NCI-H1092 (cell line): Measurements from ENCODE around the gene KPTN.
A peak's percentile ranks its signal among the peaks of the same experiment; 100 is the strongest.
"Not testable (repeated sequence)": the region's sequence is repeated elsewhere in the genome, so short reads cannot be mapped to it uniquely, and the experiment has no call there.

Experiments used
- DNase-seq: peaks from one replicate; lab custom pipeline; 2025; lab: John Stamatoyannopoulos, UW

Gene KPTN

DNA sequence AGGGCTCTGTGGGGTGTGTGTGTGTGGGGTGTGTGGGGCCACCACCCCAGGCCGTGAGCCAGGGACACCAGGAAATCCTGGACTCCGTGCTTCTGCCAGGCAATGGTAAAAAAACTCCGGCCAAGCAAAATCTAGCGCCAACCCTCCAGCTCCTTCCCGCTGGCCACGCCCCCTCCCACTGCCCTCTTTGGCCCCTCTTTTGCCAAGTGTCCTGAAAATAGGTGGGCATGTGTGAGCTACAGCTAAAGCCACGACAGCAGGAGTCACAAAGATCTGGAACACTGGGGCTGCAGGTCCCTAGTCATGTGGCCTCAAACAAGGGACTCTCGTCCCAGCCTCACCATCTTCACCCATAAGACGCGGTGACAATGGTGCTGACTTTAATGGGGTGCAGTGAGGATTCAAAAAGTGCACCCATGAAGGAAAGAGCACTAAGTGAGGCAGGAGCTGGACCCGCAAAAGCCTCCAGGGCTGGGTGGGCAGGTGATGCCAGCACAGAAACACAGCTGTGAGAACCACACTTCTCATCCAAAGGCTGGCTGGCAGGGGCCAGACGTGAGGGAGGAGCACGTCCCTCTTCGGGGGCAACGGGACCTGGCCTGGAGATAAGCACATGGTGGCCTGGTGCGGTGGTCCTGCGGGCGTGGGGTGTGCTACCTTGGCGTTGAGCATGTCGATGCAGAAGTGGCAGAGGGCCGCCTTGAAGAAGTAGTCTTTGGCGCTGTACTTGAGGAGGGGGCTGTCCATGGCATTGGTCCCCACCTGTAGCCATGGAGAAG, 7.5 kb upstream of the KPTN start:
- no peak for DNase-seq

DNA sequence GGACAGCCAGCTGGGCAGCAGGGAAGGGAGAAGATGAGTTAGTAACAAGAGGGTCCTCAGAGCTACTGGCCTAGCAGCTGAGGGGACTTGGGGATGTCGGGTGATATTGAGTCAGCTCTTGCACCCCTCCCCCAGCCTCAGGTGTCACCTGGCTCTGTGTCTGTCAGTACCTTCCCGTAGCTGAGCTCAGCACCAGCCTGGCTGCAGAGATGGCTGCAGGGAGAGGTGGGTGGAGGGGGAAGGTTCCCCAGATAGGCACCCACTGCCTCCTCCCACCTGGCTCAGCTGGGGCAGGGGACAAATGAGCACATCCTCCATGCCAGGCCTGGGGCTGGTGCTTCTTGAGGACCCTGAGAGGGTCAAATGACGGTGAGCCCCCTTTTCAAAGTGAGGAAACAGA, 6.8 kb upstream of the KPTN start:
- no peak for DNase-seq

DNA sequence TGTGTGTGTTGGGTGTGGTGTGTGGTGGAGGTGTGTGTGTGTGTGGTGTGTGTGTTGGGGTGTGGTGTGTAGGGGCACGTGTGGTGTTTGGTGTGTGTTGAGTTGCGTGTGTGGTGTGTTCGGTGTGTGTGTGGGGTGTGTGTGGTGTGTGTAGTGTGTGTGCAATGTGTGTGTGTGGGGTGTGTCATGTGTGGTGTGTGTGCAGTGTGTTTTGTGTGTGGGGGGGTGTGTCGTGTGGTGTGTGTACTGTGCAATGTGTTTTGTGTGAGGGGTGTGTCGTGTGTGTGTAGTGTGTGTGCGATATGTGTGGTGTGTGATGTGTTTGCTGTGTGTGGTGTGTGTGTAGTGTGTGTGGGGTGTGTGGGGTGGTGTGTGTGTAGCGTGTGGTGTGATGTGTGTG, 6.0 kb upstream of the KPTN start:
- no peak for DNase-seq

DNA sequence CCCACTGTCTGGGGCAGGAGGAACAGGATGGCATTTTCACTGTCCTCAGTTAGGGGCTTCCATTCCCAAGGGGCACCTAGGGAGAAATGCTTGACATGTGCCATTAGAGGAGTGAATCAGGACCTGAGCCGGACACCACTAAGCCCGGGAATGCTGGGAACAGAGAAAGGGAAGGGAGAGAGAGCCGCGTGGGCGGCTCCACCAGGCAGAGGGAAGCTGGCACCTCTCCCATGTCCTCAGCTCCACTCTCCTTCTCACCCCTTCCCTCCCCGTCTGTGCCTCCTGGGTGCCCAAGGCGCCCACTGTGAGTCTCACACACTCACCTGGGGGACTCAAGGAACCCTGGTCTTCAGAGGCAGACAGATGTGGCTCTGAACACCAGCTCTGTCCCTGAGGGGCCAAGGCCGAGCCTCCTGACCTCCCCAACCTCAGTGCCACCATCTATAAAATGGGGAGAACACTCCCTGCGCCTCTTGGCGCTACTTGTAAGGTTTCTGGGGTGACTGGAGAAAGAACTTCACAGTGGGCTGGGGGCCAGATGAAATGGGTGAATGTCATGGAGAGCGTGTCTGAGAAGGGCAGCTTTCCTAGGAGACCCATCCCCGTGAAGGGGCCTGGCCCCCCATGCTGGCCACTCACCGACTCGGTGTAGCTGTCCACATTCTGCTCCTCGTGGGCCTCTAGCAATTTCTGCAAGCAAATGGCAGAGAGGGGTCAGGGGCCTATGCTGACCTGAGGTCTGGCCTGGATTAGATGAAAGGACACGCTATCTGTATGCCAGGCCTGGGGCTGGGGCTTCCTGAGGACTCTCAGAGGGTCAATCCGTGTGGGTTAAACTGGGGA, 5.3 kb upstream of the KPTN start:
- DNase-seq: no peak

- no peak for DNase-seq
These were observed 3.8 kb upstream of the KPTN start for GRCh38 chr19:47487551-47488515.

- DNase-seq: no peak
These were observed 2.9 kb upstream of the KPTN start for GRCh38 chr19:47486900-47487299.

DNA sequence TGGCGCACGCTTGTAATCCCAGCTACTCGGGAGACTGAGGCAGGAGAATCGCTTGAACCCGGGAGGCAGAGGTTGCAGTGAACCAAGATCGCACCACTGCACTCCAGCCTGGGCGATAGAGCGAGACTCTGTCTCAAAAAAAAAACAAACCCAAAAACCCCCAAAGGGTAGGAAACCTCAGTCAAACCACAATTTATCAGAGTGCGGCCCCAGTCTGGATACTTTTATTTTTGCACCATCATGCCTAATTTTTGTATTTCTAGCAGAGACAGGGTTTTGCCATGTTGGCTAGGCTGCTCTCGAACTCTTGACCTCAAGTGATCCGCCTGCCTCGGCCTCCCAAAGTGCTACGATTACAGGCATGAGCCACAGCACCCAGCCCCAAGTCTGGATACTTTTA, 2.2 kb upstream of the KPTN start:
- not testable (repeated sequence) for DNase-seq

DNA sequence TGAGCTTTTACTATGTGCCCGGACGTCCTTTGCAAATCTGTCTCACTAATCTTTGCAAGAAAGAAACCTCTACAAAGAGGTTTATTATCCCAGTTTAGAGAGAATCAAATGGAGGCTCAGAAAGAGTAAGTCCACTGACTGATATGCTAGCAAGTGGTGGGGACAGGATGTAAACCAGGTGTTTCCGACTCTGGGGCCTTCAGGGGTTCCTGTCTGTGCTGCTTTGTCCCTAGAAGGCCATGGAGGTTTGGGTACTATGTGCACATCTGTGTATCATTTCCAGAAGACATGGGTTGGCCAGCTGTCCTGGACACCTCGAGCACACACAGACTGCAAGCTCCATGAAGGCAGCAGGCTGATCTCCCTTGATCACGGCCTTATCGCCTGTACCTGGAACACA, 1.2 kb upstream of the KPTN start:
- no peak for DNase-seq

DNA sequence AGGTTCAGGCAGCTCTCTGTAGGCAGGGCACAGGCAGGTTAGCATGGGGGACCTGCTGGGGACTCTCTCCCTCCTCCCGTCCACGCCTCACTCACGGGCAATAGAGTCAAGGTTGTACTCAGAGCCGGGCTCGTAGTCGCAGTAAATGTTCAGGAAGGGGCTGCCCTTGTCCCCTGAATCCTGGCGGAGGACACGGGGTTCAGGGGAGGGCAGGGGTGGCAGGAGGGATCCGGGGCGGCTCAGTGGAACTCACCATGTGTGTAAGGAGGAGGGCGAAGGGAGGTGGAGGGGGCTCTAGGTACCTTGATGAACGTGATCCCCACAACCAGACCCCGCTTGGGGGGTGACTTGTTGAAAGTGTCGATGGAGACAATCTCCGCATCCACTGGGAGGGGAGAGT, 819 bp downstream of the KPTN start:
- no peak for DNase-seq

- DNase-seq: no peak
These were observed 2.5 kb downstream of the KPTN start for GRCh38 chr19:47481460-47482052.

DNA sequence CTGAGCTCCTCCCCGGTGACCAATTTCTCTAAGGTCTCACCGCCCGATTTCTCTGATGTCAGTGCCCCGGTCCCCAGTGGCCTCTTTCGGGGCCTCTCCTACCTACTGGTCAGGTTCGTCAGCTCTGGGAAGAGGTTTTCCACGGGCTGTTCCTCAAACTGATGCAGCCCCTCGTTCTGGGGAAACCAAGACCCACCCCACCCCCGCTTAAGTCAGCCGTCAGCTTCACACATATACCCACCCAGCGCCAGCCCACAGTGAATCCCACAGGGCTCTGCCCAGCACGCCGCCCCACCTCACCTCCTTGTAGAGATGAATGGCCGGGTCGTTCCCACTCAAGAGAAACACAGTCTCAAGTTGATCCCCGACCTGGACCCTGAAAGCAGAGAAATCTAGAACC, 3.4 kb downstream of the KPTN start:
- no peak for DNase-seq

- DNase-seq: no peak
These were observed 4.1 kb downstream of the KPTN start for GRCh38 chr19:47479701-47480503.

DNA sequence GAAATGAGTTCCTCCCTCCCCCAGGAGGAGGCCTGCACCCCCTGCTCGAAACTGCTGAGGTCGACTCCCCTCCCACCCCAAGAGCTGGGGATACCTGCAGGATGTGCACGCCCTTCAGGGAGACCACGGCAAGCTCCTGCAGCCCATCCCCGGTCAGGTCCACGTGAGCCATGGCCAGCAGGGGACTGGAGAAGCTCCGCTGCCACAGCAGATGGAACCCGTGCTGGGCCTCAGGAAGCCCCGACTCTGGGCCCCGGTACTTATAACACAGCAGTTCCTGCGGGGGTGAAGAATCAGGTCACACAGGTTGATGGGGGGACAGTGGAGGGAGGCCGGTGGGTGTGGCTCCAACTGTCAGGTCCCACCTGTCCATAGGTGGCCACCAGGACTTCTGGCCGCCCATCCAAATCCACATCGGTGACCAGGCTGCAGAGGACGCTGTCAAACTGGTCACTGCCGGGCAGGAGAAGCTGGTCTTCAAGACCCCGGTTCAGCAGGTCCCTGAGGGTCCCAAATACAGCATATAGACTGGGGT, 7.5 kb downstream of the KPTN start:
- DNase-seq: no peak

- DNase-seq: no peak
These were observed 8.6 kb downstream of the KPTN start for GRCh38 chr19:47475465-47475864.

DNA sequence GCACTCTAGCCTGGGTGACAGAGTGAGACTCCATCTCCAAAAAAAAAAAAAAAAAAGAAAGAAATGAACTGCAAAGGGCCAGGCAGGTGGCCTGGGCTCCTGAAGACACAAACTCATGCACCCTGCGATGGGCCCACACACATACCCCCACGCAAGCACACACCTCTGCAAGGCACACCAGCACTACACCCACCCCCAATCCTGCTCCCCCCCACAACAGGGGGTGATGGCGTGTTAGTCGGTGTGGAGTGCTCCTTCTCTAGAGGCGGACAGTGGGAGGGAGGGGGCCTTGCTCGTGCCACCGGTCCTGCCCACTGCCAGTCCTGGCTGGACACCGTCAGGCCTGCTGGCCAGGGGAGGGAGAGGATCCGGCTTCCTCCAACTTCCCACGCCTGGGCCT, 10.7 kb downstream of the KPTN start:
- DNase-seq: no peak

GRCh38 chr19:47471733-47472457, 12.1 kb downstream of the KPTN start, which contains the start of gene SLC8A2:
Gene SLC8A2, minus strand, starts transcription at chr19:47471893. Its CDS starts 5,490 bp downstream, at chr19:47466403.
- DNase-seq: peak; percentile 29

DNA sequence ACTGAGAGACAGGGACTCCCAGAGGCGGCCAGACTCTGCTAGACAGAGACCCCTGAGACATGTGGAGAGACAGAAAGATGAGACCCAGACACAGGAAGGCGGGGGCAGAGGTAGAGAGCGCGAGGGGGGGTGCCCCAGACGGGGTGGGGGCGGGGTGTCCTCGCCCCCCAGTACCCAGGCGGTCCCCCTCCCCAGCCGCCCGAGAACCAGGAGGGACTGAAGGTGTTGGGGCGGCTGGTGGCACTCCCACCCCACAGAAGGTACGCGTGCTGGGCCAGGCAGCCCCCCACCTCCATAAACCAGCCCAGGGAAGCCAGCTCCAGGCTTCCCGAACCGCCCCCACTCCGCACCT, 12.7 kb downstream of the KPTN start:
- no peak for DNase-seq

GRCh38 chr19:47470447-47471195, 13.4 kb downstream of the KPTN start:
- no peak for DNase-seq

DNA sequence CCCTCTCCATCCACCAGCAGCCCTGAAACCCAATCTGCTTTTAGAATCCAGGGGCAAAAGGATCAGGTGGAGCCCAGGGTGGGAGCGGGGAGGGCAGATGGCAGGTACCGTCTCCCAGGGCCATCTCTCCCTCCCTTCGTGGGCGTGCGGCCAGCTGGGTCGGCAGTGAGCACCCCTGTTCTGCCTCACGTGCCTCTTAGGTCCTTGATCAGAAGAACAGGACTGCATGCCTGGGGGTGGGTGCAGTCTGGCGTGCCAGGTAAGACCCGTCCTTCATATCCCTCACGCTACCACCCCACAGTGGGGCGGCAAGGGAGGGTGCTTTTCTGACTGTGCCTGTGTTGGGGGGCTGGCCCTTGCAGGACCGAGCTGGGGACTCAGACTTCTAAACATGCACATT, 14.3 kb downstream of the KPTN start:
- DNase-seq: no peak
